ENCODE results near the gene RPP38. TPM values are rescaled to one million over a fixed set of nuclear protein-coding genes. Genes with fewer than 3 reads are reported as not detected.

Gene RPP38
- polyA plus RNA-seq, 4 donors, result 24.2 to 30.4 (median 27.3) TPM

GRCh38 chr10:15149042-15149771 lies 52.1 kb downstream of the RPP38 start:
- no peak for DNase-seq (ENCODE audit: low read depth in 4 of 4, low spot score in 3 of 4)

- no peak for DNase-seq (ENCODE audit: low read depth in 4 of 4, low spot score in 3 of 4)
Measured at GRCh38 chr10:15150563-15150962, 53.4 kb downstream of the RPP38 start.

GRCh38 chr10:15152556-15152955 lies 55.4 kb downstream of the RPP38 start:
- DNase-seq (ENCODE audit: low read depth in 4 of 4, low spot score in 3 of 4), result no peak

Other genes starting within 250 kb of the RPP38 start
- 10 to 100 TPM; 20.2 to 26.3 (median 20.9) TPM for gene SUV39H2, start 218.5 kb upstream of the RPP38 start, polyA plus RNA-seq (ENCODE audit: insufficient read length in 4 of 4)
- 10 to 100 TPM; 11.9 to 21.5 (median 15.2) TPM for gene DCLRE1C, start 143.3 kb upstream of the RPP38 start, polyA plus RNA-seq (ENCODE audit: insufficient read length in 4 of 4)
- gene MEIG1, start 138.0 kb upstream of the RPP38 start, polyA plus RNA-seq (ENCODE audit: insufficient read length in 4 of 4), result 1 to 10 TPM in 3 of 4 donors, under 1 TPM in 1; 0.96 to 2.2 (median 1.3) TPM
- gene OLAH, start 53.4 kb upstream of the RPP38 start, polyA plus RNA-seq (ENCODE audit: insufficient read length in 4 of 4), result under 1 TPM; 0.34 to 0.94 (median 0.58) TPM
- 1 to 10 TPM; 5.3 to 9.0 (median 6.5) TPM for gene ACBD7, start 8.6 kb upstream of the RPP38 start, polyA plus RNA-seq (ENCODE audit: insufficient read length in 4 of 4)
- 10 to 100 TPM; 34.7 to 40.9 (median 36.0) TPM for gene NMT2, start 71.3 kb downstream of the RPP38 start, polyA plus RNA-seq (ENCODE audit: insufficient read length in 4 of 4)